Prostate gland (tissue), 2 donors: Measurements from ENCODE around the gene PIEZO2.

Experiments used
- CTCF ChIP-seq, 4 experiments: fragments of 200-600 bp in 2 of 4; fragments of 450-650 bp in 2 of 4; sonication (generic) in 2 of 4; IDR thresholded peaks; 1 replicate in 3 of 4; 2 replicates in 1 of 4; pipeline ENCODE4 v1.5.1; 2016 to 2019; ENCODE audit warnings: antibody characterized with exemption in 4 of 4, mild to moderate bottlenecking in 2 of 4, moderate library complexity in 2 of 4
- POLR2AphosphoS5 ChIP-seq: sonication (generic); formaldehyde crosslinking; IDR thresholded peaks from one replicate; pipeline ENCODE4 v1.6.1; 2017; ENCODE audit warnings: antibody characterized with exemption

GRCh38 chr18:10732990-10733389 is 416.4 kb downstream of the PIEZO2 start:
- TF ChIP-seq CTCF (IDR thresholded peaks at IDR 0.05) (no peak), POLR2AphosphoS5 (no peak)
